Left forelimb (tissue), 1 donor: ENCODE measurements around the gene NBEAL1.
"Not testable (repeated sequence)": the region's sequence is repeated elsewhere in the genome, so short reads cannot be mapped to it uniquely, and the experiment has no call there.

Experiments
- DNase-seq: peaks from one replicate; pipeline ENCODE4 v3.0.0-alpha.2; 2018; ENCODE audit warnings: low spot score

The NBEAL1 gene

DNA sequence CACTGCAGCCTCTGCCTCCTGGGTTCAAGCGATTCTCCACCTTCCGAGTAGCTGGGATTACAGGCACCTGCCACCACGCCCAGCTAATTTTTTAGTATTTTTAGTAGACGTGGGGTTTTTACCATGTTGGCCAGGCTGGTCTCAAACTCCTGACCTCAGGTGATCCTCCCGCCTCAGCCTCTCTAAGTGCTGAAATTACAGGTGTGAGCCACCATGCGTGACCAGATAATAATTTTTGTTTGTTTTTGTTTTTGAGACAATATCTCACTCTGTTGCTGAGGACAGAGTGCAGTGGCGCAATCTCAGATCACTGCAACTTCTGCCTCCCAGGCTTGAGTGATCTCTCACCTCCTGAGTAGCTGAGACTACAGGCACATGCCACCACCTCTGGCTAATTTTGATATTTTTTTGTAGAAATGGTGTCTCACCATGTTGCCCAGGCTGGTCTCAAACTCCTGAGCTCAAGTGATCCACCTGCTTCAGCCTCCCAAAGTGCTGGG lies 100.6 kb downstream of the NBEAL1 start:
- not testable (repeated sequence) for DNase-seq

- no peak for DNase-seq
Measured at GRCh38 chr2:203122317-203122986, 107.8 kb downstream of the NBEAL1 start.

GRCh38 chr2:203126996-203127395 lies 112.3 kb downstream of the NBEAL1 start:
- DNase-seq: no peak

- no peak for DNase-seq
Measured at GRCh38 chr2:203135105-203135504, 120.4 kb downstream of the NBEAL1 start.

DNA sequence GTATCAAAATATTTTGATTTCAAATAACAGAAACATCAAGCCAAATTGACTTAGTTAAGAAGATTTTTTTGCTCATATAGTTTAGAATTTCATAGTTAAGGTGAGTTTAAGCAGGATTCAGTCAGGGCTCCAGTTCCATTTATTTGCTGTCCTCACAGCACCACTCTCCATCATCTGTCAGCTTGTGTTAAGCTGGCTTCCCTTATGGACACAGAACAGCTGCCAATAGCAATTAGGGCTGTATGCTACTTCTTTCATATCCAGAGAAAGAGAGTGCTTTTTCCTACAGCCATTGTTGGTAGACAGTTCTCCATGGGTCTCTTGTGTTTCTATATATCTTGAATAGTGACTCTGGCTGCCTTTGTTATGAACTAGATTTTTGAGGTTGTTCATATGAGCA lies 128.7 kb downstream of the NBEAL1 start:
- DNase-seq: no peak

DNA sequence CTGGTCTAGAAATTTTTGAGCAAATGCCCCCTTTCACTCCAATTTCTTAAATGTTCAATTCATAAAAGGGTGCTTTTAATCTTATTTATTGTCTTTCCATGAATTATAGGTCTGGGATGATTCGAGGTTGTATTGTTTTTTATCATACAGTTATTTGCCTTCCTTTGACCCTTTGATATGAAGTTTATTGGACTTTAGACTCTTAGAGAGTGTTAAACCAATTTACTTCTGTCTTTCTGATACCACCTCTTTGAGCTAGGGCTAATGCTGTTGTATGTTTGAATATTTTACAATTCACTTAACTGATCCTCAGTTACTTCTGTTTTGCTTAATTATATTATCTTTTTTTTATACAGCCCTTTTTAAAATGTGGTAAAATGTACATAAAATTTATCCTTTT lies 134.5 kb downstream of the NBEAL1 start:
- no peak for DNase-seq

- no peak for DNase-seq
Measured at GRCh38 chr2:203155406-203155805, 140.7 kb downstream of the NBEAL1 start.

DNA sequence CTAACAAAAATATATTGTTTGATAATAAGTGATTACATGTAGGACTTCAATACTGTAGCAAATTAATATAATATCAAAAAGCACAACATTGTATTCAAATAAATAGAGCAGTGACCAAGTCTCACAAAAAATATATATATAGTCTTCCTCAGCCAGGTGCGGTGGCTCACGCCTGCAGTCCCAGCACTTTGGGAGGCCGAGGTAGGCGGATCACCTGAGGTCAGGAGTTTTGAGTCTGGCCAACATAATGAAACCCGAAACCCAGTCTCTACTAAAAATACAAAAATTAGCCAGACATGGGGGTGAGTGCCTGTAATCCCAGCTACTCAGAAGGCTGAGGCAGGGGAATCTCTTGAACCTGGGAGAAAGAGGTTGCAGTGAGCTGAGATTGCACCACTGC lies 148.0 kb downstream of the NBEAL1 start:
- not testable (repeated sequence) for DNase-seq

DNA sequence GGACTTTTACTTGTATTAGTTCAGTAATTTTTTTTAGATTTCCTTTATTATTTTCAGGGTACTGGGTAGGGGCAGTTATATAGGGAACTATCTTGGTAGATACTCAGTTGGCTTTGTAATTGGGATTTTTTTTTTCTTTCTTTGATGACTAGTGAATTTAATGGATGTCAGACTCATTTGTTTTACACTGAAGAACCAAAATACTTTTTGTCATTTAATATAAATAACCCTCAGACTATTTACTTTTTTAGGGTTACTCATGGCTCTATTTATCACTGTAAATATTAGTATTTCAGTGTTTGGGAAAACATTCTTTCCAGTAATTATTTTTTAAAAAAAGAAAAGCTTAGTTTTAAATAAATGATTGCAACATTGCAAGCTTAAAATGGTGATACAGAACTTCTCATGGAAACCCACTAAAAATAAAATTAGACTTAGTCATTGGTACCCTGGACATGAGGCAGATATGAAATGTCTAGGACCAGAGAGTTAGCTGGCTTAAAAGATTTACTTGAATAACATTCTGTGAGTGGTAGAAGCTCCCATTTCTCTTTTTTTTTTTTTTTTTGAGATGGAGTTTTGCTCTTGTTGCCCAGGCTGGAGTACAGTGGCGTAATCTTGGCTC lies 149.7 kb downstream of the NBEAL1 start:
- DNase-seq: no peak

DNA sequence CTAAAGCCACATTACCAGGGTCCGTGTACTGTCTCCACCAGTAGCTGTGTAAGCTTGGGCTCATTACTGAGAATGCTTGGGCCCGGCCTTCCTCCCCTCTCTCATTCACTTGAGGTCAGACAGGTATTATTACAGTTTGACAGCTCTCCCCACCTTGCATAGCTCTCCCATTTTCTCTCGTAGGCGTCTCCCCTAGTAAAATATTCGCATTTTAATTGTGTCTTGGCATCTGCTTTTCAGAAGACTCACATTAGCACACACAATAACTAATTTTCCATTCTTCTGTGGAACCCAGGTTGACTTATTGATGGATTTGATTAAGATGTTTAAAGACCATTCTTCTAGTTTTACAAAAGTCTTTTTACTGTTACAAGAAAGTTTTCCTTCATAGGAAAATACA lies 153.1 kb downstream of the NBEAL1 start:
- DNase-seq: no peak

- no peak for DNase-seq
Measured at GRCh38 chr2:203170502-203170901, 155.8 kb downstream of the NBEAL1 start.

GRCh38 chr2:203175371-203175770 lies 160.7 kb downstream of the NBEAL1 start:
- DNase-seq: no peak

GRCh38 chr2:203177361-203177760 lies 162.7 kb downstream of the NBEAL1 start:
- DNase-seq: no peak

- DNase-seq: no peak
Measured at GRCh38 chr2:203185864-203186263, 171.2 kb downstream of the NBEAL1 start.

GRCh38 chr2:203190547-203190946 lies 175.9 kb downstream of the NBEAL1 start:
- not testable (repeated sequence) for DNase-seq

GRCh38 chr2:203191026-203191425 lies 176.4 kb downstream of the NBEAL1 start:
- DNase-seq: not testable (repeated sequence)

DNA sequence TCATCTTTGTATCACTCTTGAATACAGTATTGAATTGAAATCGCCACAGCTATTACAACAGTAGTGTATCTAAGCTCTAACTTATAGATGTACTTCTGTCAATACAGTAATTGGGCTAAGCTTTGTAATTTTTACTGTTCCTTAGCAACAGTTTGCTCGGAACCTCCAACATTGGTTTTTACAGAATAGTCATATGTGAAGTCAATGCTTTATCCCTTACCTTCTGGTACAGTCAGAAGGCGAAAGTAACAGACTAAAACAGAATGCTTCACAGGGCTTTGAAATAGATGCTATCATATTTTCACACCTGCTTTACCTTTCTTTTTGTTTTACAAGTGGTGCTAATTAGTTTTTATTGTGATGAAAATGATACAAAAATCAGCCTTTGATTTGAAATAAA lies 177.3 kb downstream of the NBEAL1 start:
- no peak for DNase-seq

- DNase-seq: no peak
Measured at GRCh38 chr2:203195331-203196036, 180.8 kb downstream of the NBEAL1 start.

GRCh38 chr2:203200866-203201265 lies 186.2 kb downstream of the NBEAL1 start:
- DNase-seq: no peak

- no peak for DNase-seq
Measured at GRCh38 chr2:203201426-203201825, 186.8 kb downstream of the NBEAL1 start.

- DNase-seq: no peak
Measured at GRCh38 chr2:203209538-203209937, 194.9 kb downstream of the NBEAL1 start.

- no peak for DNase-seq
Measured at GRCh38 chr2:203225423-203226039, 210.9 kb downstream of the NBEAL1 start.

DNA sequence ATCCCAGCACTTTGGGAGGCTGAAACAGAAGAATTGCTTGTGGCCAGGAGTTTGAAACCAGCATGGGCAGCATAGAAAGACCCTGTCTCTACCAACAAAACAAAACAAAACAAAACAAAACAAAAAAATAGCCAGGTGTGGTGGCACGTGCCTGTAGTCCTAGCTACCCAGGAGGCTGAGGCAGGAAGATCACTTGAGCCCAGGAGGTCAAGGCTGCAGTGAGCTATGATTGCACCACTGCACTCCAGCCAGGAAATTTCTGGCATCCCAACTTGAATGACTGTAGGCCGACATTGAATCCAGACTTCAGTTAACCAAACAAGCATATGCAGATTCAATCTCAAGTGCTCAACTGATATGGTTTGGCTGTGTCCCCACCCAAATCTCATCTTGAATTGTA lies 215.0 kb downstream of the NBEAL1 start:
- not testable (repeated sequence) for DNase-seq
